ENCODE data around the gene WWC2. TPM values are rescaled to one million over a fixed set of nuclear protein-coding genes. Genes with fewer than 3 reads are reported as not detected.
"Not testable (repeated sequence)": the region's sequence is repeated elsewhere in the genome, so short reads cannot be mapped to it uniquely, and the experiment has no call there.

WWC2 gene
- total RNA-seq, 2 donors from 2014 or later = 5.8 to 6.3 TPM

- peaks cover 19% of the 10 kb centered on the region for H3K4me1 Mint-ChIP-seq
- no peak overlapping the region for H3K27ac Mint-ChIP-seq
- no peak overlapping the region for H3K4me3 Mint-ChIP-seq
- H3K27me3 Mint-ChIP-seq = no peaks in the 10 kb centered on the region
- ATAC-seq (no peak), DNase-seq (no peak)
- no peaks in the 10 kb centered on the region for H3K9me3 ChIP-seq (ENCODE audit: control insufficient read depth, low read length, poor library complexity, severe bottlenecking)
- no peaks in the 10 kb centered on the region for H3K36me3 Mint-ChIP-seq (ENCODE audit: low read depth)
Observed at GRCh38 chr4:183323295-183323694, 224.2 kb downstream of the WWC2 start.

GRCh38 chr4:183324056-183324455 lies 225.0 kb downstream of the WWC2 start:
- H3K4me1 Mint-ChIP-seq = peaks cover 19% of the 10 kb centered on the region
- not testable (repeated sequence) for H3K27me3 Mint-ChIP-seq; H3K36me3 Mint-ChIP-seq (ENCODE audit: low read depth); H3K27ac Mint-ChIP-seq; ATAC-seq; H3K9me3 ChIP-seq (ENCODE audit: control insufficient read depth, low read length, poor library complexity, severe bottlenecking); DNase-seq; H3K4me3 Mint-ChIP-seq

GRCh38 chr4:183324619-183325018 lies 225.6 kb downstream of the WWC2 start:
- ATAC-seq (no peak), DNase-seq (no peak)
- H3K27me3 Mint-ChIP-seq = no peaks in the 10 kb centered on the region
- H3K4me3 Mint-ChIP-seq = no peak overlapping the region
- peaks cover 14% of the 10 kb centered on the region for H3K4me1 Mint-ChIP-seq
- no peaks in the 10 kb centered on the region for H3K9me3 ChIP-seq (ENCODE audit: control insufficient read depth, low read length, poor library complexity, severe bottlenecking)
- no peaks in the 10 kb centered on the region for H3K36me3 Mint-ChIP-seq (ENCODE audit: low read depth)
- no peak overlapping the region for H3K27ac Mint-ChIP-seq

- not testable (repeated sequence) for DNase-seq; H3K36me3 Mint-ChIP-seq (ENCODE audit: low read depth); H3K4me3 Mint-ChIP-seq; H3K27me3 Mint-ChIP-seq; H3K9me3 ChIP-seq (ENCODE audit: control insufficient read depth, low read length, poor library complexity, severe bottlenecking); H3K27ac Mint-ChIP-seq; H3K4me1 Mint-ChIP-seq; ATAC-seq
Observed at GRCh38 chr4:183326387-183326786, 227.3 kb downstream of the WWC2 start.

- Mint-ChIP-seq H3K27me3 (no peaks in the 10 kb centered on the region), H3K36me3 (ENCODE audit: low read depth) (no peaks in the 10 kb centered on the region), H3K4me3 (no peak overlapping the region), H3K4me1 (peaks cover 3% of the 10 kb centered on the region), H3K27ac (peak overlapping the region; percentile 16)
- no peak for DNase-seq
- ATAC-seq = no peak
- no peaks in the 10 kb centered on the region for H3K9me3 ChIP-seq (ENCODE audit: control insufficient read depth, low read length, poor library complexity, severe bottlenecking)
Observed at GRCh38 chr4:183326853-183327252, 227.8 kb downstream of the WWC2 start.

GRCh38 chr4:183327827-183328226 lies 228.8 kb downstream of the WWC2 start:
- Mint-ChIP-seq H3K36me3 (ENCODE audit: low read depth) (peaks cover 2% of the 10 kb centered on the region), H3K27ac (no peak overlapping the region), H3K27me3 (peaks cover 6% of the 10 kb centered on the region), H3K4me1 (peaks cover 2% of the 10 kb centered on the region), H3K4me3 (no peak overlapping the region)
- ATAC-seq = no peak
- H3K9me3 ChIP-seq (ENCODE audit: control insufficient read depth, low read length, poor library complexity, severe bottlenecking) = no peaks in the 10 kb centered on the region
- DNase-seq = no peak

- no peak for ATAC-seq
- Mint-ChIP-seq H3K4me1 (peaks cover 2% of the 10 kb centered on the region), H3K27me3 (peaks cover 13% of the 10 kb centered on the region), H3K36me3 (ENCODE audit: low read depth) (peaks cover 5% of the 10 kb centered on the region), H3K4me3 (no peak overlapping the region), H3K27ac (no peak overlapping the region)
- DNase-seq = no peak
- no peaks in the 10 kb centered on the region for H3K9me3 ChIP-seq (ENCODE audit: control insufficient read depth, low read length, poor library complexity, severe bottlenecking)
Observed at GRCh38 chr4:183328832-183329231, 229.8 kb downstream of the WWC2 start.

GRCh38 chr4:183329244-183329643 lies 230.2 kb downstream of the WWC2 start:
- Mint-ChIP-seq H3K27ac (no peak overlapping the region), H3K36me3 (ENCODE audit: low read depth) (peaks cover 6% of the 10 kb centered on the region), H3K27me3 (peaks cover 16% of the 10 kb centered on the region), H3K4me3 (no peak overlapping the region), H3K4me1 (peaks cover 2% of the 10 kb centered on the region)
- H3K9me3 ChIP-seq (ENCODE audit: control insufficient read depth, low read length, poor library complexity, severe bottlenecking) = no peaks in the 10 kb centered on the region
- ATAC-seq (no peak), DNase-seq (no peak)

GRCh38 chr4:183329954-183330742 lies 231.1 kb downstream of the WWC2 start:
- Mint-ChIP-seq H3K27ac (no peak overlapping the region), H3K4me1 (peaks cover 2% of the 10 kb centered on the region), H3K4me3 (no peak overlapping the region), H3K36me3 (ENCODE audit: low read depth) (peaks cover 6% of the 10 kb centered on the region), H3K27me3 (peaks cover 16% of the 10 kb centered on the region)
- DNase-seq (no peak), ATAC-seq (no peak)
- no peaks in the 10 kb centered on the region for H3K9me3 ChIP-seq (ENCODE audit: control insufficient read depth, low read length, poor library complexity, severe bottlenecking)

GRCh38 chr4:183330841-183331240 lies 231.8 kb downstream of the WWC2 start:
- Mint-ChIP-seq H3K4me3 (no peak overlapping the region), H3K36me3 (ENCODE audit: low read depth) (peaks cover 6% of the 10 kb centered on the region)
- no peak for ATAC-seq

GRCh38 chr4:183332447-183332846 lies 233.4 kb downstream of the WWC2 start:
- H3K27ac Mint-ChIP-seq = no peak overlapping the region
- no peak for DNase-seq
- H3K9me3 ChIP-seq (ENCODE audit: control insufficient read depth, low read length, poor library complexity, severe bottlenecking) = no peaks in the 10 kb centered on the region
- no peak for ATAC-seq
- H3K27me3 Mint-ChIP-seq = peaks cover 16% of the 10 kb centered on the region
- peaks cover 9% of the 10 kb centered on the region for H3K4me1 Mint-ChIP-seq
- H3K36me3 Mint-ChIP-seq (ENCODE audit: low read depth) = peaks cover 6% of the 10 kb centered on the region
- no peak overlapping the region for H3K4me3 Mint-ChIP-seq

More at GRCh38 chr4:183330841-183331240, 231.8 kb downstream of the WWC2 start:
- H3K27me3 Mint-ChIP-seq = peaks cover 16% of the 10 kb centered on the region
- DNase-seq = no peak
- H3K4me1 Mint-ChIP-seq = peaks cover 7% of the 10 kb centered on the region
- H3K27ac Mint-ChIP-seq = no peak overlapping the region
- no peaks in the 10 kb centered on the region for H3K9me3 ChIP-seq (ENCODE audit: control insufficient read depth, low read length, poor library complexity, severe bottlenecking)

GRCh38 chr4:183333202-183333601 lies 234.1 kb downstream of the WWC2 start:
- DNase-seq = no peak
- no peaks in the 10 kb centered on the region for H3K9me3 ChIP-seq (ENCODE audit: control insufficient read depth, low read length, poor library complexity, severe bottlenecking)
- peaks cover 16% of the 10 kb centered on the region for H3K27me3 Mint-ChIP-seq
- peaks cover 6% of the 10 kb centered on the region for H3K36me3 Mint-ChIP-seq (ENCODE audit: low read depth)
- H3K4me1 Mint-ChIP-seq = peaks cover 9% of the 10 kb centered on the region
- no peak overlapping the region for H3K27ac Mint-ChIP-seq
- no peak overlapping the region for H3K4me3 Mint-ChIP-seq
- no peak for ATAC-seq

- no peak for DNase-seq
- H3K27ac Mint-ChIP-seq = no peak overlapping the region
- no peak for ATAC-seq
- peaks cover 16% of the 10 kb centered on the region for H3K27me3 Mint-ChIP-seq
- H3K9me3 ChIP-seq (ENCODE audit: control insufficient read depth, low read length, poor library complexity, severe bottlenecking) = no peaks in the 10 kb centered on the region
- H3K36me3 Mint-ChIP-seq (ENCODE audit: low read depth) = peaks cover 6% of the 10 kb centered on the region
- H3K4me3 Mint-ChIP-seq = no peak overlapping the region
- H3K4me1 Mint-ChIP-seq = peaks cover 9% of the 10 kb centered on the region
Observed at GRCh38 chr4:183333983-183334382, 234.9 kb downstream of the WWC2 start.

GRCh38 chr4:183335369-183335940 lies 236.4 kb downstream of the WWC2 start:
- DNase-seq (no peak), ATAC-seq (no peak)
- H3K27ac Mint-ChIP-seq = no peak overlapping the region
- H3K27me3 Mint-ChIP-seq = peaks cover 16% of the 10 kb centered on the region
- H3K36me3 Mint-ChIP-seq (ENCODE audit: low read depth) = peaks cover 6% of the 10 kb centered on the region
- H3K4me1 Mint-ChIP-seq = peaks cover 9% of the 10 kb centered on the region
- H3K9me3 ChIP-seq (ENCODE audit: control insufficient read depth, low read length, poor library complexity, severe bottlenecking) = no peaks in the 10 kb centered on the region
- H3K4me3 Mint-ChIP-seq = no peak overlapping the region

Data from T-helper 17 cell (primary cell).